IPS DF 6.9 (cell line): ENCODE results near the gene COA5.

ENCODE experiments used
- DNase-seq: peaks from one replicate; pipeline ENCODE4 v3.0.0-alpha.2; 2013; ENCODE audit warnings: low read depth, low spot score
- H3K27ac ChIP-seq: one replicate; pipeline ENCODE4 v1.5.1; 2013; ENCODE audit warnings: low read length, control low read depth
- H3K27me3 ChIP-seq: 2 replicates; pipeline ENCODE4 v1.6.1; 2013; ENCODE audit warnings: mild to moderate bottlenecking, low read length; ENCODE audit not compliant: control insufficient read depth, insufficient read depth
- H3K36me3 ChIP-seq: 2 replicates; pipeline ENCODE4 v1.6.1; 2013; ENCODE audit warnings: low read length; ENCODE audit not compliant: control insufficient read depth, insufficient read depth
- H3K4me1 ChIP-seq: 2 replicates; pipeline ENCODE4 v1.6.1; 2013; ENCODE audit warnings: low read length; ENCODE audit not compliant: control insufficient read depth, insufficient read depth
- H3K4me3 ChIP-seq: 2 replicates; pipeline ENCODE4 v1.5.1; 2013; ENCODE audit warnings: mild to moderate bottlenecking, low read length
- H3K9me3 ChIP-seq: 2 replicates; pipeline ENCODE4 v1.6.1; 2013; ENCODE audit warnings: low read length, inconsistent platforms; ENCODE audit not compliant: control insufficient read depth, insufficient read depth
- WGBS: extraction: QIAGEN DNeasy Blood & Tissue Kit; methylation state at CpG from one replicate; pipeline ENCODE4 v1.1.7; 2013; ENCODE audit warnings: mixed read lengths, missing lambda C conversion rate; ENCODE audit not compliant: insufficient read length, insufficient coverage; 5-methylcytosine and 5-hydroxymethylcytosine counted together

Gene COA5

GRCh38 chr2:98554116-98554861 is 54.0 kb downstream of the COA5 start:
- no peak for DNase-seq
- no CpG with 5 or more reads among the region's 10 CpGs for WGBS
- no peak overlapping the region for H3K4me3 ChIP-seq
- H3K36me3 ChIP-seq = peaks cover 12% of the 10 kb centered on the region
- no peak overlapping the region for H3K27ac ChIP-seq
- no peaks in the 10 kb centered on the region for H3K9me3 ChIP-seq
- H3K4me1 ChIP-seq = no peaks in the 10 kb centered on the region; the same call in 1 of the 2 replicates
- H3K27me3 ChIP-seq = no peaks in the 10 kb centered on the region

GRCh38 chr2:98552499-98553179 is 55.7 kb downstream of the COA5 start:
- Histone ChIP-seq H3K9me3 (no peaks in the 10 kb centered on the region), H3K36me3 (peaks cover 12% of the 10 kb centered on the region), H3K27ac (no peak overlapping the region), H3K27me3 (no peaks in the 10 kb centered on the region), H3K4me3 (no peak overlapping the region), H3K4me1 (no peaks in the 10 kb centered on the region; the same call in 1 of the 2 replicates)
- no peak for DNase-seq
- no CpG with 5 or more reads among the region's 7 CpGs for WGBS

GRCh38 chr2:98551316-98551715 is 57.0 kb downstream of the COA5 start:
- Histone ChIP-seq H3K27ac (no peak overlapping the region), H3K36me3 (peaks cover 19% of the 10 kb centered on the region), H3K4me3 (no peak overlapping the region), H3K27me3 (no peaks in the 10 kb centered on the region), H3K4me1 (no peaks in the 10 kb centered on the region; the same call in 1 of the 2 replicates), H3K9me3 (no peaks in the 10 kb centered on the region)
- WGBS = no CpG with 5 or more reads among the region's 6 CpGs
- no peak for DNase-seq

- no peaks in the 10 kb centered on the region for H3K9me3 ChIP-seq
- no peaks in the 10 kb centered on the region for H3K27me3 ChIP-seq
- WGBS = no CpG with 5 or more reads among the region's 4 CpGs
- peaks cover 20% of the 10 kb centered on the region; the same call in 1 of the 2 replicates for H3K36me3 ChIP-seq
- no peak overlapping the region for H3K27ac ChIP-seq
- no peak overlapping the region for H3K4me3 ChIP-seq
- no peak for DNase-seq
- H3K4me1 ChIP-seq = no peaks in the 10 kb centered on the region; the same call in 1 of the 2 replicates
These were observed 58.1 kb downstream of the COA5 start for GRCh38 chr2:98550165-98550564.
